Measurements from ENCODE around the gene ABCB8.

ABCB8 gene

DNA sequence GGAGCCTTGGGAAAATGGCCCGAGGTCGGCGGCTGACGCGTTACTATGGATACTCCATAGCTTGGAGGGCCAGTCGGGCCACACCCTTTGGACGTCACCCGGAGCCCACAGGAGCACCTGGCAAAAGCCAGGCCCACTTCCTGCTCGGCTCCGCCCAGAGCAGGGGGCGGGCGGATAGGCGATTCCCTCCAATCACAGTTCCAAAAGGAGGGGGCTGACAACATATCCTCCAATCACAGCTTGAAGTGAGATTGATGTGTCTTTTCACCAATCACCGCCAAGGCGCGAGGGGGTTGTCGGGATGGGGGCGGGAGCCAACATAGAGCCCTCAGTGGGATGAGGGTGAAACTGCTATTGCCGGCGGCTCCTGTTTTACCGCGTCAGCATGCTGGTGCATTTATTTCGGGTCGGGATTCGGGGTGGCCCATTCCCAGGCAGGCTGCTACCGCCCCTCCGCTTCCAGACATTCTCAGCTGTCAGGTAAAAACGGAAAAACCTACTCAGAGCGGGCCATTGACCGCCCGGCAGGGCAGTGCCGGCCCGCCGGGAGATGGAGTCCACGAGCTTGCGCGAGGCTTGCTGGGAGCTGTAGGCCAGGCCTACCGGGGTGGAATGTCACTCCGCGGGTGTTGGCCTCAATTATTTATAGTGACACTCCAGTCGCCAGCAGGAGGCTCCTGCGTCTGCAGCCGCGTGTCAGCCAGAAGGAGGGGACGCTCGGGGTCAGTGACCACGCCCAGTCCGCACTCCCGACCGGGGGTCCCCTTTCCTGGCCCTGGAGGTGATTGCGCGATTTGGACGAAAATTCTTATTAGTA lies at the start of gene ABCB8:
ABCB8 (plus strand) TSS at position 320 of the 817 bp plus-strand sequence; CDS start at position 386, 66 bp downstream.
- peak; percentile 99 for DNase-seq (ENCODE audit: low read depth)

DNA sequence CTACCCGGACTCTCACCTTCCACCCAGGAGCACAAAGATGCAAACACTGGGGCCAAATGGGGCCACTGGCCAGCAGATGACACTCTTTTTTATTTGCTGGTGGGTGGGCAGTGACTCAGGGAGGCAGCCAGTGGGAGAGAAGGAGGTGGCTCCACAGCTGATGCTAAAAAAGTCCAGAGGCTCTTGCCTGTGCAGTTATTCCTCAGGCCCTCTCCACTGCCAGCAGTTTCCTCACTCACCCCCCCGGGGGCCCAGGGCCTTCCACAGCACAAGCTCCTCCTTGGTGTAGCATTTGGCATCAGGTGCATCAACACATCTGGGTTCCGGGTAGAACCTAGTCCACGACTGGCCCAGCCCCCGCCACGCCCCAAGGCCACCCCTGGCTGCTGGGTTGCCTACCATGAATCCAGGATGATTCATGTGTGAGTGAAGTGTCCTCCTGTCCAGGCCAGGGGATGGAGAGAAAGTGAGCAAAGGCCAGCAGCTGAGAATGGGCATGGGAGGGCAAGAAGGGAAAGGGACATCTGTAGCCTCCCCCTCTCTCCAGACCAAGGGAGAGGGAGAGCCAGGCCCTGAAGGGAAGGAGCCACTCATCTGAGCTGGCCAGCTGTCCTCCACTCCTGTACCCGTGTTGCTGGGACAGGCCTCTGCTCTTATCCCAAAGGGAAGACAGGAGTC lies 48.4 kb upstream of the ABCB8 start:
- DNase-seq (ENCODE audit: low read depth) = no peak

- DNase-seq (ENCODE audit: low read depth) = no peak
Measured at GRCh38 chr7:150980663-150981062, 47.6 kb upstream of the ABCB8 start.

GRCh38 chr7:150981644-150982043 lies 46.6 kb upstream of the ABCB8 start:
- DNase-seq (ENCODE audit: low read depth) = no peak

- DNase-seq (ENCODE audit: low read depth) = no peak
Measured at GRCh38 chr7:150982351-150982750, 45.9 kb upstream of the ABCB8 start.

DNA sequence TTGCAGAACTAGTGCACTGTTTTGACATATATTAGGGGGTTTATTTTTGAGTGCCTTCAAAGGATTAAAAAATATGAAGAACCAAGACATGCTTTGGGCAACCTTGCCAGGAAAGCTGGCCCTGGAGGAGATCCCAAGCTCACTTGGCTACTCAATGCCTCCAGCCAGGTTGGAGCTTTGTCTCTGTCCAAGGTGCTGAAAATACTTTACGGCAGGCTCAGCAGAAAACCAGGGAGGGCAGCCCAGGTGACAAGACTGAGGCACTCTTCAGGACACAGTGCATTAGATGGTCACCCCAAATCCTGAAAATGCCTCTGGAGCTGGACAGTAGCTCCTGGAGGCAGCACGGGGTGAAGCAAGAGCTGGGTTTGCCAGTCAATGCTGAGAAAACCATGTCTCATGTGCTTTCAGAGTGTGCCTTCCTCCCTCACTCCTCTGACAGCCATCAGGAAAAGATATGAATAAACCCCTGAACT lies 44.3 kb upstream of the ABCB8 start:
- DNase-seq (ENCODE audit: low read depth) = no peak

DNA sequence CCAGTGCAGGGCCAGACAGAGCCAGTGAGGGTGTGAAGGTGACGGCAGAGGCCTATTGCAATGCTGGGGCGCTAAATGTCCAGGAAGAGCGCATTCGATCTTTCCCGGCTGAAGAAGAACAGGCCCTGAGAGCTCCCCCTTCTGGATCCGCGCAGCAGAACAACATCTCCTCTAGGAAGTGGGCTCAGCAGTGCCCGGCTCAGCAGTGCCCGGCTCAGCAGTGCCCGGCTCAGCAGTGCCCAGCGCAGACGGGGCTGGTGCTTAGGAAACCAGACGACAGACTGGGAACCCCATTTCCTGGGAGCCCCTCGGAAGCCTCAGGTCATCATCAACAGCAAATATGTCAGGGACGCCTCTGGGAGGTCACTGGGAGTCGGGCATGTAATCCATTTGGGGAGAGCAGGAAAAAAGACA lies 42.1 kb upstream of the ABCB8 start:
- DNase-seq (ENCODE audit: low read depth) = no peak

DNA sequence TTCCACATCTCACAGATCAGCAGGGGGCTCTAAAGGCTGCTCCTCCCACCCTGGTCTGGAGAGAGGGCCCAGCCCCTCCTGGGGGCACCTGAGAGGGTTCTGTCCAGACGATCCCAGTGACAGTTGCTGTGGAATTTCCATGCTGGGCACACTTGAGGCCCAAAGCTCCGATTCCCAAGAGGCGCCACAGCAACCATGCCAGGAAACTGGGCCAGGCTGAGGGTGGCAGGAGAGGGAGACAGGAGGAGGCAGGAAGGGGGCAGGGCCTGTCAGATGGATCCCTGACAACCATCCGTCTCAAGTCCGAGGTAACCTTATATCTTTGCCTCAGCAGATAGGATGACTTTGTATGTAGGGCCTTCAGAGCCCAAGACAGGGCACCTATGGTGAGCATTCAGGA lies 41.7 kb upstream of the ABCB8 start:
- no peak for DNase-seq (ENCODE audit: low read depth)

- DNase-seq (ENCODE audit: low read depth) = no peak
Measured at GRCh38 chr7:150988230-150989226, 39.7 kb upstream of the ABCB8 start.

DNA sequence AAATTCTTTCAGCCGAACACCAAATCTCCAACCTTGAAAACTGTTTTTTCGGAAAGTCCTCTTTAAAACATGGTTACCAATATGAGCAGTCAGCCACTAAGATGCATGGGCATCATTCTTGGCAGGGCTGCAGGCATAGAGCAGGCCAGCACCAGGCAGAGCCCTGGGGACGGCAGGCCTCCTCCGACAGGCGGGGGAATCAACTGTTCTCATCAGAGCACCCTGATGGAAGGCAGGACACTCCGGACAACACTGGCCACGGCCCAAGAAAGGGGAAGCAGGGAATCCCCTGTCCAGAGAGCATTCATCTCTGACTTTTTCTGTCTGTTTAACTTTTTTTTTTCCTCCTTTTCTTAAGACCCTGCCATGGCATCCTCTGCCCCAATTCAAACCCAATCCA lies 38.8 kb upstream of the ABCB8 start:
- no peak for DNase-seq (ENCODE audit: low read depth)

DNA sequence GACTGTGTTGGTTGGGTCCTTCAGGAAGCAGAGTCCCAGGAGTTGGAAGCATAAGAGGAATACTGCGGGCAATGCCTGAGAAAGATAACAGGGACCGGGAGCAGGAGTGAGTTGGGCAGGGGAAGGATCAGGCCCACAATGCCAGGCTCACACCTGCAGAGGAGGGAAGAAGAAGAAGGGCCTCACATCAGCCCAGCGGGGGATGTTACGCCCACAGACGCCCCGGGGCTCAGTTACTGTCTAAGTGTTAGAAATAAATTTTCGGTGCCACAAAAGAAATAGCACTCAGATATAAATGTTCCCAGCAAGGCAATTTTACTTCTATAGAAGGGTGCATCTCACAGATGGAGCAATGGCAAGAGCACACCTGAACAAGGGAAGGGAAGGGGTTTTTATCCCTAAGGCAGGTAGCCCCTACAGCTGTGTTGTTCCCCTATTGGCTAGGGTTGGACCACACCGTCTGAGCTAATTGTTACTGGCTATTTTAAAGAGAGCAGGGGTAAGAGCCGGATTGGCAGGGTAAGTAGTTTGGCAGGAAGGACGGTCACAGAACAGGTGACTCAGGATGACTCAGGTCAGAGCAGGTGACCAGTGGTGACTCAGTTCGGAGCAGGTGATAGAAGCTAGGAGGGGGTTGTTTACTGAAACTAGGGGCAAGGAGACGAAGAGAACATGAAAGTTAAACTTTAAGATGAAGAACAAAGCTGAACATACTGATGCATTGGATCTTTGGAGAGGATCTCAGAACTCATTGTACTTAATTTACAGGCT lies 37.6 kb upstream of the ABCB8 start, which contains the start of gene NOS3:
NOS3 (plus strand) TSS at position 602 of the 771 bp plus-strand sequence. CDS start 2,787 bp downstream, outside the sequence.
- no peak for DNase-seq (ENCODE audit: low read depth)

- no peak for DNase-seq (ENCODE audit: low read depth)
Measured at GRCh38 chr7:150992051-150992640, 36.1 kb upstream of the ABCB8 start.

- no peak for DNase-seq (ENCODE audit: low read depth)
Measured at GRCh38 chr7:150992833-150993302, 35.4 kb upstream of the ABCB8 start.

GRCh38 chr7:150993511-150993910 lies 34.7 kb upstream of the ABCB8 start:
- DNase-seq (ENCODE audit: low read depth) = no peak

DNA sequence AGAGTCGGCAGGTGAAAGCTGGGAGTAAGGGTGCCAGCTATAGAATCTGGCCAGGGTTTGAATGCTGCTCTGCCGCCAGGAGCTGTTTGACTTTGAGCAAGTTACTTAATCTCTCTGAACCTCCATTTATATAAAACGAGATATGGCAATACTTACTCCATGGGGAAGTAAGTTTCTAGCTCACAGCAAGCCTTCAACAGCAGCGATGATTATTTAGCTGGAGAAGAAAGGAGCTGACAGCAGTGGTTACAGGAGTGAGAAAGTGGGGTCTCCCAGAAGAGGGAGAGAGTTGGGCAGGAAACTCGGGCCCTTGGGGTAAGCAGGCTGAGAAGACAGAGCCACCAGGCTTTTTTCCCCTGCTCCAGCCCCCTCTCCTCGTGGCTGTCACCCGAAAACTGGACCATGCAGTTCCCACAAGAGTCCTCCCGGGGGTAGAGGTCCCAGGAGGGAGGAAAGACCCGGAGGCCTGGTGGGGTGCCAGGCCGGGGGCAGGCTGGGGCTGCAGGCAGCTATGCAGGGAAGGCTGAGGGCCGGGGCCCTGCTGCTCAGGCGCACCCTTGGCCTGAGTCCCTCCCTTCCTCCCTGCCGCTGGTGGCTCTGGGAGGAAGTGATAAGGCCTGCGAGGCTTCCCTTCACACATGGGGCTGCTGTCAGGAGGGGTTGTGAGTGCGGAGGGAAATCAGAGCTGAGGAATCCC lies 34.0 kb upstream of the ABCB8 start:
- no peak for DNase-seq (ENCODE audit: low read depth)

DNA sequence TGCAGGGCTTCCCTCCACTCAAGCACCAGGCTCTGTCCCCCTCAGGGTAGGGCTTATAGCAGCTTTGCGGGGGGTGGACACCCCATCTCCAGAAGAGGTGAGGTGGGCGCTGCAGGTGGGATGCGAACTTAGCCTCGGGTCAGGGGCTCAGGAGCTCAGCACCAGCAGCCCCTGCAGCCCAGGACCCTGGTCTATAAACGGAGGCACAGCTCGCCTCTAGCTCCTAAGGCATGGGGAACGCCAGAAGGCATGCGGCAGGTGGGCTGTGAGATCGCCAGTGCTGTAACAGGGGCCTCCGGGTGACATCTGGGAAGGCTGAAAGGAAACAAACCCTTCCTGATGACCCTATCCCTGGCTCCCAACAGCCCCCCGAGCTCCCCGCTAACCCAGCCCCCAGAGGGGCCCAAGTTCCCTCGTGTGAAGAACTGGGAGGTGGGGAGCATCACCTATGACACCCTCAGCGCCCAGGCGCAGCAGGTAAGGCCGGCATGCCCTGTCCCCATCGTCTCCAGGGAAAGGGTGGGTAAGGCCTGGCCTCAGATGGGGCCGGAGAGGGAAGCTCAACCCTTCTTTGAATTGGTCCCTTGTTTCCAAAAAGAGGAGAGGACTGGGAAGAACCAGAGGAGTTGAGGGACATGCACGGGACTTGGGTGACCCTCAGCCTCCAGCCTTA lies 33.3 kb upstream of the ABCB8 start:
- no peak for DNase-seq (ENCODE audit: low read depth)

- DNase-seq (ENCODE audit: low read depth) = no peak
Measured at GRCh38 chr7:150996376-150997074, 31.7 kb upstream of the ABCB8 start.

GRCh38 chr7:150997075-150997511 lies 31.2 kb upstream of the ABCB8 start:
- no peak for DNase-seq (ENCODE audit: low read depth)

GRCh38 chr7:150997817-150998216 lies 30.4 kb upstream of the ABCB8 start:
- no peak for DNase-seq (ENCODE audit: low read depth)
